B cell (primary cell): ENCODE measurements around the gene ASTN1.

Source experiments
- CTCF ChIP-seq: fragments of 200-600 bp; IDR thresholded peaks from one replicate; pipeline ENCODE4 v1.8.0; 2022; ENCODE audit warnings: antibody characterized with exemption, mild to moderate bottlenecking
- EZH2 ChIP-seq: IDR thresholded peaks from 2 replicates; pipeline ENCODE4 v1.6.1; 2012; ENCODE audit warnings: borderline replicate concordance, low read depth, mild to moderate bottlenecking, moderate library complexity, low read length; ENCODE audit not compliant: insufficient read depth, poor library complexity, severe bottlenecking

- TF ChIP-seq CTCF, result no peak
- no peak for TF ChIP-seq EZH2
These were observed 35.8 kb upstream of the ASTN1 start for GRCh38 chr1:177200290-177200689.
